K562 treated with DMSO at 1 percent for 4 hours (cell line): ENCODE data around the gene ATG5. TPM values are rescaled to one million over a fixed set of nuclear protein-coding genes. Genes with fewer than 3 reads are reported as not detected.

Experiments
- total RNA-seq: library from RNA; unstranded; fragments of 300-600 nt; gene quantifications from 2 replicates; pipeline ENCODE4 v1.2.3, GENCODE V29; 2022; ENCODE audit not compliant: insufficient read depth

ATG5 gene
- 22.9 and 27.1 TPM in 2 replicates for total RNA-seq

GRCh38 chr6:106325336-106326178 is at the start of gene ATG5:
Gene ATG5, minus strand, starts transcription at chr6:106325760. Its CDS starts 9,552 bp downstream, at chr6:106316208.

GRCh38 chr6:106360410-106360988 is 34.9 kb upstream of the ATG5 start, which contains the start of gene CRYBG1:
Gene CRYBG1, plus strand, starts transcription at chr6:106360717. Its CDS starts 192 bp downstream, at chr6:106360909.

Other genes starting within 250 kb of the ATG5 start
- 0.63 TPM in 1 of 2 replicates, not detected in the other for gene PRDM1, start 239.4 kb downstream of the ATG5 start, total RNA-seq
- gene CRYBG1, start 35.0 kb upstream of the ATG5 start, total RNA-seq = 0.11 and 0.15 TPM in 2 replicates